Smooth muscle cell (in vitro differentiated cells): ENCODE data around the gene ZNF511. TPM values are rescaled to one million over a fixed set of nuclear protein-coding genes. Genes with fewer than 3 reads are reported as not detected.

Source experiments
- DNase-seq: peaks from one replicate; lab custom pipeline; 2025; ENCODE audit not compliant: unreplicated experiment; lab: John Stamatoyannopoulos, UW
- H2AFZ ChIP-seq: fragments of 200-600 bp; sonication (generic); 2 replicates; pipeline ENCODE4 v1.6.0; 2016; ENCODE audit warnings: antibody characterized with exemption, low read depth, mild to moderate bottlenecking
- H3F3A ChIP-seq: fragments of 200-600 bp; sonication (generic); 2 replicates; pipeline ENCODE4 v1.6.0; 2017; ENCODE audit warnings: antibody characterized with exemption, low read depth
- H3K27ac ChIP-seq: fragments of 200-600 bp; sonication (generic); 2 replicates; pipeline ENCODE4 v1.5.1; 2016; ENCODE audit warnings: low read depth, mild to moderate bottlenecking
- H3K27me3 ChIP-seq: fragments of 200-600 bp; sonication (generic); 2 replicates; pipeline ENCODE4 v1.6.1; 2016; ENCODE audit warnings: low read depth, mild to moderate bottlenecking
- H3K36me3 ChIP-seq: fragments of 200-600 bp; sonication (generic); 2 replicates; pipeline ENCODE4 v1.5.1; 2016; ENCODE audit warnings: low read depth
- H3K4me1 ChIP-seq: fragments of 200-600 bp; sonication (generic); 2 replicates; pipeline ENCODE4 v1.5.1; 2016; ENCODE audit warnings: low read depth
- H3K4me2 ChIP-seq: fragments of 200-600 bp; sonication (generic); 2 replicates; pipeline ENCODE4 v1.6.0; 2016; ENCODE audit warnings: mild to moderate bottlenecking
- H3K4me3 ChIP-seq: fragments of 200-600 bp; sonication (generic); 2 replicates; pipeline ENCODE4 v1.5.1; 2016; ENCODE audit warnings: mild to moderate bottlenecking
- H3K79me2 ChIP-seq: fragments of 200-600 bp; sonication (generic); 2 replicates; pipeline ENCODE4 v1.6.0; 2016; ENCODE audit warnings: low read depth, mild to moderate bottlenecking
- H3K9ac ChIP-seq: fragments of 200-600 bp; sonication (generic); 2 replicates; pipeline ENCODE4 v1.6.0; 2016; ENCODE audit warnings: low read depth
- H3K9me3 ChIP-seq: fragments of 200-600 bp; sonication (generic); replicated peaks from 2 replicates; pipeline ENCODE4 v1.5.1; 2016; ENCODE audit warnings: low read depth
- H4K20me1 ChIP-seq: fragments of 200-600 bp; sonication (generic); 2 replicates; pipeline ENCODE4 v1.6.0; 2016; ENCODE audit warnings: low read depth
- whole genome bisulfite sequencing: methylation state at CpG from one replicate; pipeline ENCODE4 v1.1.7; 2016; ENCODE audit warnings: low lambda C conversion rate; 5-methylcytosine and 5-hydroxymethylcytosine counted together
- polyA plus RNA-seq: library from polyadenylated mRNA; unstranded; fragments of >200 nt; fragmentation: Nextera tagmentation; extraction: Ambion mirVana; gene quantifications from 2 replicates; pipeline ENCODE4 v1.2.1, GENCODE V29; 2016
- total RNA-seq: library from RNA; depleted of rRNA; stranded (reverse); fragments of >200 nt; gene quantifications from 2 replicates; pipeline ENCODE4 v1.2.3, GENCODE V29; 2014
- TF ChIP-seq, protein P1 (sequence below): fragments of 200-600 bp; sonication (generic); IDR thresholded peaks from 2 replicates; pipeline ENCODE4 v1.5.1; 2017; ENCODE audit warnings: borderline replicate concordance, mild to moderate bottlenecking, antibody characterized with exemption; ENCODE audit not compliant: insufficient read depth, poor library complexity, severe bottlenecking

The ZNF511 gene
- total and polyA plus RNA-seq, 2 experiments from 2014 or later, result 20.0 to 52.3 TPM

DNA sequence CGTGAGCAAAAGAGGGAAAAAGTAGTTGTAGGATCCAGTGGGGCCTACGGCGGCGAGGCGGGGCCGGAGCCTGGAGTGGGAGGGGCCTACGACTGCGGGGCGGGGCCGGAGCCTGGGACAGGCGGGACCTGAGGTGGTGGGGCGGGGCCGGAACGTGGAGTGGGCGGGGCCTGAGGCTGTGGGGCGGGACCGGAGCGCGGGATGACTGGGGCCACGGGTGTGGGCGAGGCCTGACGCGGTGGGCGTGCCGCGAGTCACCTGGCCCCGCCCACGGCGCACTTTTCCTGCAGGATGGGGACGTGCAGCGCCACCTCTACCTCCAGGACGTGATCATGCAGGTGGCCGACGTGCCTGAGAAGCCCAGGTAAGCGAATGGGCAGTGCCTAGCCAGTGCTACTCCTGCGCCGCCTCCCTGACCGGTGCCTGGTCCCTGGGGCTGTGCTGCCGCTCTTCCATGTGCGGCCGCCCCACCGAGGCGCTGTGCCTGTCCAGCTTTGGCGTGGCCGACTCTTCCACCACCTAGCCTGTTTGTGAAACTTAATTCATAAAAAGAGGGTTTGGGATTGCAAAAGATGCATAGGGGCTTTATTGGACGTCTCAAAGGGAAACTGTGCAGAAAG, 496 bp downstream of the ZNF511 start:
- WGBS, result 32% methylated on average over 36 of the region's 46 CpGs
- H3K4me1 ChIP-seq, result peaks cover 6% of the 10 kb centered on the region
- peak overlapping the region; percentile 94 for H3K4me3 ChIP-seq
- TF ChIP-seq, protein P1, sequence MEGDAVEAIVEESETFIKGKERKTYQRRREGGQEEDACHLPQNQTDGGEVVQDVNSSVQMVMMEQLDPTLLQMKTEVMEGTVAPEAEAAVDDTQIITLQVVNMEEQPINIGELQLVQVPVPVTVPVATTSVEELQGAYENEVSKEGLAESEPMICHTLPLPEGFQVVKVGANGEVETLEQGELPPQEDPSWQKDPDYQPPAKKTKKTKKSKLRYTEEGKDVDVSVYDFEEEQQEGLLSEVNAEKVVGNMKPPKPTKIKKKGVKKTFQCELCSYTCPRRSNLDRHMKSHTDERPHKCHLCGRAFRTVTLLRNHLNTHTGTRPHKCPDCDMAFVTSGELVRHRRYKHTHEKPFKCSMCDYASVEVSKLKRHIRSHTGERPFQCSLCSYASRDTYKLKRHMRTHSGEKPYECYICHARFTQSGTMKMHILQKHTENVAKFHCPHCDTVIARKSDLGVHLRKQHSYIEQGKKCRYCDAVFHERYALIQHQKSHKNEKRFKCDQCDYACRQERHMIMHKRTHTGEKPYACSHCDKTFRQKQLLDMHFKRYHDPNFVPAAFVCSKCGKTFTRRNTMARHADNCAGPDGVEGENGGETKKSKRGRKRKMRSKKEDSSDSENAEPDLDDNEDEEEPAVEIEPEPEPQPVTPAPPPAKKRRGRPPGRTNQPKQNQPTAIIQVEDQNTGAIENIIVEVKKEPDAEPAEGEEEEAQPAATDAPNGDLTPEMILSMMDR, result no peak
- H4K20me1 ChIP-seq, result peaks cover 42% of the 10 kb centered on the region
- no peaks in the 10 kb centered on the region for H3K36me3 ChIP-seq
- no peaks in the 10 kb centered on the region for H3K27me3 ChIP-seq
- peak overlapping the region; percentile 99 for H3K9ac ChIP-seq
- peaks cover 42% of the 10 kb centered on the region for H3K79me2 ChIP-seq
- peak; percentile 93 for DNase-seq
- H3F3A ChIP-seq, result no peaks in the 10 kb centered on the region
- peak overlapping the region; percentile 89 for H2AFZ ChIP-seq
- peak overlapping the region; percentile 97 for H3K27ac ChIP-seq
- H3K4me2 ChIP-seq, result peak overlapping the region; percentile 92
- H3K9me3 ChIP-seq, result no peaks in the 10 kb centered on the region

DNA sequence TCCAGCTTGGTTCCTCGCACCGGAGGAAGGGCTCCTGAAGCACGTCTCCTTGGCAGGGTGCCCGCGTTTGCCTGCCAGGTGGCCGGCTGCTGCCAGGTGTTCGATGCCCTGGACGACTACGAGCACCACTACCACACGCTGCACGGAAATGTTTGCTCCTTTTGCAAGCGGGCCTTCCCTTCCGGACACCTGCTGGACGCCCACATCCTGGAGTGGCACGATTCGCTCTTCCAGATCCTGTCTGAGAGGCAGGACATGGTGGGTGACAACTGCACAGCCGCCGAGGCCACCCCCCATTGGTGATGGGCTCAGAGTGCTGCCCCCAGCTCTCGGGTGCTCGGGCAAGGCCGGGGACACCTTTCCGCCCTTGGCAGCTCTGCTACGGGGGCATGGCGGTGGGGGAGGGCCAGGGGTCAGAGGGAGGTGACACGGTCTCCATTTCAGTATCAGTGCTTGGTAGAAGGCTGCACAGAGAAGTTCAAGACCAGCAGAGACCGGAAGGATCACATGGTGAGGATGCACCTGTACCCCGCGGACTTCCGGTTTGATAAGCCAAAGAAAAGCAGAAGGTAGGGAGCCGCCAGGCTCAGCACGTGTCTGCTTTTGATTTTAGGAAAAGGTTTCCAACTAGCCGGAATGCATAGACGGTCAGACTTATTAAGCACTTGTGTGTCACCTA, 1.1 kb downstream of the ZNF511 start:
- Histone ChIP-seq H3K9ac (no peak overlapping the region), H3K4me3 (no peak overlapping the region), H3K36me3 (no peaks in the 10 kb centered on the region), H3K4me2 (no peak overlapping the region), H3K4me1 (peaks cover 6% of the 10 kb centered on the region), H4K20me1 (peaks cover 36% of the 10 kb centered on the region), H3K79me2 (peaks cover 36% of the 10 kb centered on the region), H3F3A (no peaks in the 10 kb centered on the region), H2AFZ (no peak overlapping the region), H3K27ac (no peak overlapping the region), H3K27me3 (no peaks in the 10 kb centered on the region), H3K9me3 (no peaks in the 10 kb centered on the region)
- TF ChIP-seq, protein P1, result no peak
- WGBS, result 98% methylated on average over 29 of the region's 33 CpGs
- DNase-seq, result no peak

DNA sequence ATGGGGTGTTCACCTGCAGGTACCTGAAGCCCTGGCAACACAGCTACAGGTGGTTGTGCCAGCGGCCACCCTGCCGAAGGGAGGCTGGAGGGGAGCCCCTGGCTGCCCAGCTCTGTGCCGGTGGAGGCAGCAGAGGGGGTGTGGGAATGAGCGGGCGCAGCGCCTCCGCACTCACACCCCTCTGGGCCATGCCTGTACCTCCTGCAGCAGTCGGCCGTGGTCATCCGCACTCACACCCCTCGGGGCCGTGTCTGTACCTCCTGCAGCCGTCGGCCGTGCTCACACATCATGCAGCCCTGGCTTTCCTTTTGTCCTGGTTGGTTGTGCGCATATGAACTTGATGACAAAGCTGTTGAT, 1.7 kb downstream of the ZNF511 start:
- Histone ChIP-seq H3K9ac (no peak overlapping the region), H3K9me3 (no peaks in the 10 kb centered on the region), H3K27me3 (no peaks in the 10 kb centered on the region), H3K4me1 (peaks cover 6% of the 10 kb centered on the region), H3K4me3 (no peak overlapping the region), H3K79me2 (peaks cover 31% of the 10 kb centered on the region), H3K27ac (no peak overlapping the region), H3K4me2 (no peak overlapping the region), H3K36me3 (no peaks in the 10 kb centered on the region), H4K20me1 (peaks cover 31% of the 10 kb centered on the region), H2AFZ (no peak overlapping the region), H3F3A (no peaks in the 10 kb centered on the region)
- TF ChIP-seq, protein P1, result no peak
- over 99% methylated on average over 16 of the region's 16 CpGs for WGBS
- DNase-seq, result no peak

DNA sequence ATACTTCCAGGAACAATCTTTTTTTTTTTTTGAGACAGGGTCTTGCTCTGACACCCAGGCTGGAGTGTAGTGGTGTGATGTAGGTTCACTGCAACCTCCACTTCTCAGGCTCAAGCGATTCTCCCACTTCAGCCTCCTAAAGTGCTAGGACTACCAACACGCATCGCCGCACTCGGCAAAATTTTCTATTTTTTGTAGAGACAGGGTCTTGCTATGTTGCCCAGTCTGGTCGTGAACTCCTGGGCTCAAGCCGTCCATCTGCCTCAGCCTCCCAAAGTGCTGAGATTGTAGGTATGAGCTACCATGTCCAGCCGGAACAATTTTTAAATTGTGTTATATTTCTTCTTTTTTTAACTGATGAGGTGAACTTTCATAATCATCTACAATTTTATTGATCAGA, 2.1 kb downstream of the ZNF511 start:
- Histone ChIP-seq H3K4me2 (no peak overlapping the region), H3K79me2 (peaks cover 27% of the 10 kb centered on the region), H3K36me3 (no peaks in the 10 kb centered on the region), H3F3A (no peaks in the 10 kb centered on the region), H2AFZ (no peak overlapping the region), H3K9ac (no peak overlapping the region), H3K9me3 (no peaks in the 10 kb centered on the region), H3K4me1 (peaks cover 6% of the 10 kb centered on the region), H3K27ac (no peak overlapping the region), H3K27me3 (no peaks in the 10 kb centered on the region), H4K20me1 (peaks cover 27% of the 10 kb centered on the region), H3K4me3 (no peak overlapping the region)
- no peak for DNase-seq
- TF ChIP-seq, protein P1, result no peak
- 96% methylated on average over 8 of the region's 8 CpGs for WGBS
